Testis (tissue), 3 donors: ENCODE data around the gene MTPN. TPM values are rescaled to one million over a fixed set of nuclear protein-coding genes. Genes with fewer than 3 reads are reported as not detected.

ENCODE experiments used
- DNase-seq: peaks from one replicate; pipeline ENCODE4 v3.0.0-alpha.2; 2019
- H3K27ac ChIP-seq, 2 donors: fragments of 200-600 bp; sonication (generic); one replicate each; pipeline ENCODE4 v1.5.1; 2019
- H3K27me3 ChIP-seq: fragments of 200-600 bp; sonication (generic); one replicate; pipeline ENCODE4 v1.5.1; 2019
- H3K36me3 ChIP-seq: fragments of 200-600 bp; sonication (generic); one replicate; pipeline ENCODE4 v1.5.1; 2017; ENCODE audit warnings: low read depth; ENCODE audit errors: missing control alignments
- H3K4me1 ChIP-seq: fragments of 200-600 bp; sonication (generic); one replicate; pipeline ENCODE4 v1.5.1; 2019
- H3K4me3 ChIP-seq, 2 donors: fragments of 200-600 bp; sonication (generic); one replicate each; pipeline ENCODE4 v1.5.1; 2017 to 2019
- H3K9me3 ChIP-seq: fragments of 200-600 bp; sonication (generic); one replicate; pipeline ENCODE4 v1.5.1; 2017
- POLR2A ChIP-seq: fragments of 450-650 bp; IDR thresholded peaks from one replicate; pipeline ENCODE4 v1.6.1; 2017; ENCODE audit warnings: antibody characterized with exemption, mild to moderate bottlenecking, moderate library complexity
- WGBS, 2 donors: methylation state at CpG; one replicate each; pipeline ENCODE4 v1.1.5; 2018; 5-methylcytosine and 5-hydroxymethylcytosine counted together
- intact Hi-C: fragments of 100-400 bp; cut with DNase I; formaldehyde crosslinking; loops from one replicate; pipeline ENCODE4 v1.15.1; 2023; ENCODE audit warnings: low total_unique reads
- polyA plus RNA-seq: library from polyadenylated mRNA; stranded (reverse); fragments of 350-450 nt; fragmentation: Illumina TruSeq; extraction: RNeasy Lipid Tissue Mini Kit (QIAGEN cat#74804); gene quantifications from one replicate; pipeline ENCODE4 v1.2.3, GENCODE V29; 2014; ENCODE audit warnings: low read depth, low replicate concordance; ENCODE audit not compliant: insufficient read depth
- total RNA-seq, 2 donors: library from RNA; depleted of rRNA; stranded (reverse); fragments of >200 nt; gene quantifications; one replicate each; pipeline ENCODE4 v1.2.3, GENCODE V29; 2016
- TF ChIP-seq, protein P1 (sequence below), 3 experiments: fragments of 450-650 bp in 2 of 3; fragments of 200-600 bp in 1 of 3; sonication (generic) in 1 of 3; IDR thresholded peaks; one replicate each; pipeline ENCODE4 v1.5.1; 2016 to 2019; ENCODE audit warnings: antibody characterized with exemption in 3 of 3, mild to moderate bottlenecking in 2 of 3, moderate library complexity in 1 of 3

The MTPN gene
- total and polyA plus RNA-seq, 3 donors from 2014 or later, result 141 to 144 (median 142) TPM

DNA sequence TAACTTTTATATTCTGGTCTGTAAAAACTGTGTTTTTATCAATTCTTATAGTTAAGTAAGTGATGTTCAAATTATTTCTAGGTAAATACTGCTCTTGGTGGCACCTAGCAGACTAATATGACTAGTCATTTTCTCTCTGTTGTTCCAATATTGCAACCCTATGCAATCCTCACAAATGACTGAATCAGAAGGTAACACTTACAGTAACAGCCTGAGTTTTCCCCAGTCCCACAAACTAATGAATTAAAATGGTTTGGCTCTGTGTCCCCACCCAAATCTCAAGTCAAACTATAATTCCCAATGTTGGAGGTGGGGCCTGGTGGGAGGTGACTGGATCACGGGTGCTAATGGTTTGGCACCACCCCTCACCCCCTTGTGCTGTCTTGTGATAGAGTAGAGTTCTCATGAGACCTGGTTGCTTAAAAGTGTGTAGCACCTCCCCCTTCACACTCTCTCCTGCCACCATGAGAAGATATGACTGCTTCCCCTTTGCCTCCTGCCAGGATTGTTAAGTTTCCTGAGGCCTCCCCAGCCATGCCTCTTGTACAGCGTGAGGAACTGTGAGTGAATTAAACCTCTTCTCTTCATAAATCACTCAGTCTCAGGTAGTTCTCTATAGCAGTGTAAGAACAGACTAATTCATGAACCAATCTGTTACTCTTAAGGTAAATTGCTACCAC, 43.5 kb downstream of the MTPN start:
- TF ChIP-seq, protein P1, sequence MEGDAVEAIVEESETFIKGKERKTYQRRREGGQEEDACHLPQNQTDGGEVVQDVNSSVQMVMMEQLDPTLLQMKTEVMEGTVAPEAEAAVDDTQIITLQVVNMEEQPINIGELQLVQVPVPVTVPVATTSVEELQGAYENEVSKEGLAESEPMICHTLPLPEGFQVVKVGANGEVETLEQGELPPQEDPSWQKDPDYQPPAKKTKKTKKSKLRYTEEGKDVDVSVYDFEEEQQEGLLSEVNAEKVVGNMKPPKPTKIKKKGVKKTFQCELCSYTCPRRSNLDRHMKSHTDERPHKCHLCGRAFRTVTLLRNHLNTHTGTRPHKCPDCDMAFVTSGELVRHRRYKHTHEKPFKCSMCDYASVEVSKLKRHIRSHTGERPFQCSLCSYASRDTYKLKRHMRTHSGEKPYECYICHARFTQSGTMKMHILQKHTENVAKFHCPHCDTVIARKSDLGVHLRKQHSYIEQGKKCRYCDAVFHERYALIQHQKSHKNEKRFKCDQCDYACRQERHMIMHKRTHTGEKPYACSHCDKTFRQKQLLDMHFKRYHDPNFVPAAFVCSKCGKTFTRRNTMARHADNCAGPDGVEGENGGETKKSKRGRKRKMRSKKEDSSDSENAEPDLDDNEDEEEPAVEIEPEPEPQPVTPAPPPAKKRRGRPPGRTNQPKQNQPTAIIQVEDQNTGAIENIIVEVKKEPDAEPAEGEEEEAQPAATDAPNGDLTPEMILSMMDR (IDR thresholded peaks at IDR 0.05), result no peak
- TF ChIP-seq POLR2A, result no peak
- Histone ChIP-seq H3K27me3 (no peaks in the 10 kb centered on the region), H3K4me1 (peaks cover 5% of the 10 kb centered on the region), H3K9me3 (no peaks in the 10 kb centered on the region), H3K27ac (no peak overlapping the region), H3K36me3 (no peaks in the 10 kb centered on the region), H3K4me3 (no peak overlapping the region)
- DNase-seq, result no peak
- WGBS, 2 donors, result 82 to 84% methylated on average over 2 of the region's 2 CpGs
- intact Hi-C loops, result no loop called here

DNA sequence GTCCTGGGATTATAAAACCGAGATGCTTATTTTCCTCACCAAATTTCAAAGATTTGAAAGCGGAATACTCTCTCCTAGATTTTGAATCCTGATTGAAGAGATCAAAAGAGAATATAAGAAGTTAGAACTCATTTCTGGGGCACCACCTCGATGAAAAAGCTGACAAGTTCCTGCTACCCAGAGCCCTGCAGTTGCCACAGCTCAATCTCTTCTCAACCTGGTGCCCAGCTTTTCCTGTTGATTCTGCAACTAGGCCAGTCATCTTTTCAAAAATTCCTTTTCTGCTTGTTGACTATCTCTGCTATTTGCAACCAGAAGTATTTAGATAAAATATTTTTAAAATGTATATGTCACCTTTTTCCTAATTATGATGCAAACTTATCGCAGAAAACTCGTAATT, 45.0 kb downstream of the MTPN start:
- Histone ChIP-seq H3K4me1 (peaks cover 5% of the 10 kb centered on the region), H3K4me3 (no peak overlapping the region), H3K27me3 (no peaks in the 10 kb centered on the region), H3K27ac (no peak overlapping the region), H3K9me3 (no peaks in the 10 kb centered on the region), H3K36me3 (no peaks in the 10 kb centered on the region)
- no peak for DNase-seq
- intact Hi-C loops, result no loop called here
- WGBS, 2 donors, result 92 to 95% methylated on average over 5 of the region's 5 CpGs
- no peak for TF ChIP-seq POLR2A
- TF ChIP-seq, protein P1 (IDR thresholded peaks at IDR 0.05), result no peak

DNA sequence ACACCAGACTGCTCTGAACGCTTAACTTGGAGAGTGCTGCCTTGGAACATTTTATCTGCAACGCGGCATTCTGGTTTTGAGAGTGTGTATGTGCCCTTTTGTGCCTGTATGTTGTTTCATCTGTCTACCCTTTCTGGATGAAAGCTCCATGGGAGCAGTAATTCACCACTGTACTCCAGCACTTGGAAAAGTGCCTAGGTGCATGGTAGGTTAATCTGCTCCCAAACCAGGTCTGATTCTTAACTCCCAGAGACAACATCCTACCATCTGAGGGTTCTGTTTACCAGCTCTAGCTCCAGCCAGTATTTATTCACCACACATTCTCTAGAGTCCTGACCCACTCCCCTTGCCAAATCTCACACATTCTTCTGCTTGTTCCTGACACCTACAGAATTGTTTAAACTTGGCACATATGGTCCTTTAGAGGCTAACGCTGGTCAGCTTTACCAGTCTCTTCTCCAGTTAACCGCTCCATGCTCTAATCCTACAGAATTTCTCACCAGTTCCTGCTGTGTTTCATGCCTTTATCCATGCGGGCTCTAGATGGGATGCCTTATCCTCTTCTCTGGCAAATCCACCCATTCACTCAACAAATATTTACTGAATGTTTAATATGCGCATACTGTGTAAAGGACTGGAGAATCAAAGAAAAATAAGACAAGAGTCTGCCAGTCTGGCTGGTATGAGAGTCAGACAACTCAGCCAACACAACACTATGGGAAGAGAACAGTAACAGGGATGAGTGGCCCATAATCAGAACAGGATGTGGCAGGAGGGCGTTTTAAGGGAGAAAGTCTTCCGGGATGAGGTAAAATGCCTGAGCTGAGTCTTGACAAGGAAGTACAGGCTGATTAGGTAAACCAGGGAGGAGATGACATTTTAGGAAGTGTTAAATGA, 46.3 kb downstream of the MTPN start:
- no peak for DNase-seq
- intact Hi-C loops, result no loop called here
- 66 to 80% methylated on average over 9 of the region's 9 CpGs for WGBS, 2 donors
- H3K27me3 ChIP-seq, result no peaks in the 10 kb centered on the region
- no peak overlapping the region for H3K4me3 ChIP-seq
- TF ChIP-seq, protein P1 (IDR thresholded peaks at IDR 0.05), result no peak
- no peak for TF ChIP-seq POLR2A
- H3K27ac ChIP-seq, result no peak overlapping the region
- peaks cover 5% of the 10 kb centered on the region for H3K4me1 ChIP-seq
- no peaks in the 10 kb centered on the region for H3K9me3 ChIP-seq
- H3K36me3 ChIP-seq, result no peaks in the 10 kb centered on the region

DNA sequence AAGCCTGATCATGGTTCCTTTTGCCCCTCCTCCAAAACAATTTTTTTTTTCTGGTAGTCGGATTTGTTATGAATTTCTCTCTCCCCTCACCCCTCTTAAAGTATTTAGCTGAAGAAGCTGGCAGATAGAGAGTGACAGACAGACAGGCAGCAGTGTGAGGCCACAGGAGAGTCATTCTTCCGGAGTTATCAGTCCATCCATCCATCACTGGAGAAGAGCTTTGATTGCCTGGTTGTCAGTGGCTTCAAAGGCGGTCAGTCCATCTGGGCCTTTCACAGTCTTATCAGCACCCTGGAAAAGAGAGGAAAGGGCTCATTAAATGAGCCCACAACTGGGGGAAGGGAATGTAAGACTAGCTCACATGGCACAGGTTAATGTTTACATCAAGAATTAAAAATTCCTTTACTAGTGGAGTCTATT, 47.4 kb downstream of the MTPN start:
- no peak overlapping the region for H3K4me3 ChIP-seq
- peaks cover 5% of the 10 kb centered on the region for H3K4me1 ChIP-seq
- no peak for TF ChIP-seq POLR2A
- TF ChIP-seq, protein P1 (IDR thresholded peaks at IDR 0.05), result no peak
- no peaks in the 10 kb centered on the region for H3K27me3 ChIP-seq
- 76 to 77% methylated on average over 3 of the region's 3 CpGs for WGBS, 2 donors
- intact Hi-C loops, result no loop called here
- no peak overlapping the region for H3K27ac ChIP-seq
- H3K9me3 ChIP-seq, result no peaks in the 10 kb centered on the region
- no peak for DNase-seq
- no peaks in the 10 kb centered on the region for H3K36me3 ChIP-seq
